Osteoblast (primary cell): ENCODE results near the gene GINS3. TPM values are rescaled to one million over a fixed set of nuclear protein-coding genes. Genes with fewer than 3 reads are reported as not detected.

ENCODE experiments used
- DNase-seq: peaks from one replicate; pipeline ENCODE4 v3.0.0; 2011; ENCODE audit warnings: low spot score, mixed read lengths; ENCODE audit not compliant: insufficient read length; ENCODE audit errors: missing footprints
- H2AFZ ChIP-seq: 2 replicates; pipeline ENCODE4 v1.6.0; 2011; ENCODE audit warnings: mild to moderate bottlenecking, low read length
- H3K27ac ChIP-seq: 2 replicates; pipeline ENCODE4 v1.5.1; 2011; ENCODE audit warnings: mild to moderate bottlenecking, low read depth, low read length, moderate library complexity
- H3K27me3 ChIP-seq: 2 replicates; pipeline ENCODE4 v1.6.0; 2012; ENCODE audit warnings: mild to moderate bottlenecking, control low read depth, inconsistent platforms, low read length, moderate library complexity; ENCODE audit not compliant: insufficient read depth
- H3K36me3 ChIP-seq: 2 replicates; pipeline ENCODE4 v1.5.1; 2011; ENCODE audit warnings: mild to moderate bottlenecking, low read length, control low read depth, moderate library complexity; ENCODE audit not compliant: insufficient read depth
- H3K4me1 ChIP-seq: 2 replicates; pipeline ENCODE4 v1.5.1; 2011; ENCODE audit warnings: mild to moderate bottlenecking, low read length, control low read depth, moderate library complexity; ENCODE audit not compliant: insufficient read depth
- H3K4me2 ChIP-seq: 2 replicates; pipeline ENCODE4 v1.6.0; 2011; ENCODE audit warnings: mild to moderate bottlenecking, low read length; ENCODE audit not compliant: insufficient read depth
- H3K4me3 ChIP-seq: fragments of 200-600 bp; sonication (generic); 3 replicates; pipeline ENCODE4 v1.5.1; 2012; ENCODE audit warnings: mild to moderate bottlenecking, low read length, inconsistent platforms; ENCODE audit not compliant: insufficient read depth
- H3K79me2 ChIP-seq: 2 replicates; pipeline ENCODE4 v1.6.0; 2012; ENCODE audit warnings: mild to moderate bottlenecking, low read length, control low read depth, inconsistent platforms; ENCODE audit not compliant: insufficient read depth
- H3K9me3 ChIP-seq: 2 replicates; pipeline ENCODE4 v1.5.1; 2011; ENCODE audit warnings: low read depth, low read length, control low read depth
- H4K20me1 ChIP-seq: 2 replicates; pipeline ENCODE4 v1.6.0; 2012; ENCODE audit warnings: mild to moderate bottlenecking, low read length, control low read depth; ENCODE audit not compliant: insufficient read depth
- total RNA-seq: library from RNA; depleted of rRNA; stranded (reverse); fragments of >200 nt; gene quantifications from 2 replicates; pipeline ENCODE4 v1.2.3, GENCODE V29; 2012
- TF ChIP-seq, protein P1 (sequence below): IDR thresholded peaks from 2 replicates; pipeline ENCODE4 v1.5.1; 2011; ENCODE audit warnings: mild to moderate bottlenecking, low read depth, low read length, moderate library complexity; ENCODE audit errors: extremely low read depth

Gene GINS3
- total RNA-seq, 1 donor, result 1.1 TPM

DNA sequence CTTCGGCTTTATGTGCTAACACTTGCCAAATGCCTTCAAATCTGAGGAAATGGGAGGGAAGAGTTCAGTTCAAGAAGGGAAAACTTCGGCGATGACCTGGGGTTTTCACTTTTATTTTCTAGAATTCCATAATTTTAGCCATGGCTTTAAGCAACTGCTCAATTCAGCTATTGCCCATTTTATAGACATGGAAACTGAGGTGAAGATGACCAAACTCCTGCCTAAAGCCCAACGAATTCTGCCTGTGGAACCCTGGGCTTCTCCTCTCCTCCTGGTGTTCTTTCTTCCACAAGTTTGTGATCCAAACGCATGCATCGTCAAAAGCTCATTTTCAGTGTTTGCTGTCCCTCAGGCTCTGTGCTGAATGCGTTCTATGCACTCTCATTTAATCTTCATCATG lies 58.3 kb downstream of the GINS3 start:
- H3K4me1 ChIP-seq, result no peaks in the 10 kb centered on the region
- H3K9me3 ChIP-seq, result no peaks in the 10 kb centered on the region
- no peak overlapping the region for H3K4me2 ChIP-seq
- DNase-seq, result no peak
- no peaks in the 10 kb centered on the region for H3K36me3 ChIP-seq
- no peaks in the 10 kb centered on the region for H3K79me2 ChIP-seq
- H2AFZ ChIP-seq, result no peak overlapping the region
- peaks cover 13% of the 10 kb centered on the region for H3K27me3 ChIP-seq
- H3K4me3 ChIP-seq, result no peak overlapping the region
- H3K27ac ChIP-seq, result no peak overlapping the region
- H4K20me1 ChIP-seq, result no peaks in the 10 kb centered on the region
- TF ChIP-seq, protein P1, sequence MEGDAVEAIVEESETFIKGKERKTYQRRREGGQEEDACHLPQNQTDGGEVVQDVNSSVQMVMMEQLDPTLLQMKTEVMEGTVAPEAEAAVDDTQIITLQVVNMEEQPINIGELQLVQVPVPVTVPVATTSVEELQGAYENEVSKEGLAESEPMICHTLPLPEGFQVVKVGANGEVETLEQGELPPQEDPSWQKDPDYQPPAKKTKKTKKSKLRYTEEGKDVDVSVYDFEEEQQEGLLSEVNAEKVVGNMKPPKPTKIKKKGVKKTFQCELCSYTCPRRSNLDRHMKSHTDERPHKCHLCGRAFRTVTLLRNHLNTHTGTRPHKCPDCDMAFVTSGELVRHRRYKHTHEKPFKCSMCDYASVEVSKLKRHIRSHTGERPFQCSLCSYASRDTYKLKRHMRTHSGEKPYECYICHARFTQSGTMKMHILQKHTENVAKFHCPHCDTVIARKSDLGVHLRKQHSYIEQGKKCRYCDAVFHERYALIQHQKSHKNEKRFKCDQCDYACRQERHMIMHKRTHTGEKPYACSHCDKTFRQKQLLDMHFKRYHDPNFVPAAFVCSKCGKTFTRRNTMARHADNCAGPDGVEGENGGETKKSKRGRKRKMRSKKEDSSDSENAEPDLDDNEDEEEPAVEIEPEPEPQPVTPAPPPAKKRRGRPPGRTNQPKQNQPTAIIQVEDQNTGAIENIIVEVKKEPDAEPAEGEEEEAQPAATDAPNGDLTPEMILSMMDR, result no peak

DNA sequence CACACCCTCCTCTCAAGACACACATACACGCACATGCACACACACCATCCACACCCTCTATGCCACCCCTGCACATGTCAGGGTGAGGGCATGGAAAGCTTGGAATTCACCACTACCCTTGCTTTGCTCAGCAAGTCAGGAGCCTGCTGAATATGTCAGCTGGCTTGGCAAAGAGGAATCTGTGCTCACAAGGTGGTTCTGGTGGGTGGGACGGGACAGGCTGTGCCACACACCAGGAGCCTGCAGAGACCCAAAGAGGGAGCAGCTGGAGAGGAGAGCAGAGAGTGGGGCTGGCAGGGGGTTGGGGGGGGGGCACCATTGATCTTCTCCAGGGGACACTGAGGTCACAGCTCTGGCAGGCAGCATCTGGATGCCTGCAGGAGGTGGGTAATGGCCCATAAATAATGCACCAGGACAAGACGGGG lies 59.0 kb downstream of the GINS3 start:
- no peak overlapping the region for H3K4me2 ChIP-seq
- H3K9me3 ChIP-seq, result no peaks in the 10 kb centered on the region
- no peak overlapping the region for H3K4me3 ChIP-seq
- TF ChIP-seq, protein P1, result no peak
- no peak overlapping the region for H3K27ac ChIP-seq
- H4K20me1 ChIP-seq, result no peaks in the 10 kb centered on the region
- H3K36me3 ChIP-seq, result no peaks in the 10 kb centered on the region
- H3K79me2 ChIP-seq, result no peaks in the 10 kb centered on the region
- no peak overlapping the region for H2AFZ ChIP-seq
- DNase-seq, result no peak
- no peaks in the 10 kb centered on the region for H3K4me1 ChIP-seq
- peaks cover 18% of the 10 kb centered on the region for H3K27me3 ChIP-seq

DNA sequence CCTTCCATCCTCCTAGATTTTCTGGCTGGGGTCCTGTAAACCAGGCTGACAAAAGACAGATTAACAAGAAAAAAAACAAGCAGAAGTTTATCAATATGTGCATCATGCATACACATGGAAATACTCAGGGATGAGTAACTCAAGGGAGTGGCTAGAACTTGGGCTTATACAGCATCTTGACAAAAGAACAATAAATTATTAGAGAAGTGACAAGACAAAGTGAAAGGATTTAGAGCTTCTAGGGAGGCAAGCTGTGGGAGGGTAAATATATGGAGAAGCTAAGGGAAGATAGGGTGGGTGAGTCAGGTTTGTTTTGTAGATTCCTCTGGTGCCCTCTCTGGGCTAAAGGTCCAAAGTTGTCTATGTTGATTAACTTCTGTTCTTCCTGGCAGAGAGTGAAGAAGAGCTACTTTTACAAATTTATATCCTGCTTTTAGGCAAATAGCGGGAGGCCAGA lies 59.7 kb downstream of the GINS3 start:
- TF ChIP-seq, protein P1, result no peak
- no peak overlapping the region for H3K27ac ChIP-seq
- no peak overlapping the region for H2AFZ ChIP-seq
- H3K27me3 ChIP-seq, result peaks cover 22% of the 10 kb centered on the region
- H3K4me1 ChIP-seq, result no peaks in the 10 kb centered on the region
- H3K4me2 ChIP-seq, result no peak overlapping the region
- no peak for DNase-seq
- H4K20me1 ChIP-seq, result no peaks in the 10 kb centered on the region
- no peak overlapping the region for H3K4me3 ChIP-seq
- H3K9me3 ChIP-seq, result no peaks in the 10 kb centered on the region
- no peaks in the 10 kb centered on the region for H3K79me2 ChIP-seq
- no peaks in the 10 kb centered on the region for H3K36me3 ChIP-seq

DNA sequence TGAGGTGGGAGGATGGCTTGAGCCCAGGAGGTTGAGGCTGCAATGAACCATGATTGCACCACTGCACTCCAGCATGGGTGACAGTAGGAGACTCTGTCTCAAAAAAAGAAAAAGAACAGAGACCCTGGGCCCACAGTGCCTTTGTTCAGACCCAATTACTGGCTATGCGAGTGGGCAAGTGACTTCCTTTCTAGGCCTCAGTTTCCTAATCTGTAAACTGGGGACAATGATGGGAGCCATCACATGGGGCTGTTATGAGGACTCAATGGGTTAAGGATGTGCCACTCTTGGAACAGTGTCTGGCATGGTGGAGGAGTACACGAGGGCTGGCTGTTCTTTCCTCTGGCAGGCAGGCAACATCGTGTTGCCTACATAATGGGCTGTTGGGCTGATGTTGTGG lies 60.4 kb downstream of the GINS3 start:
- Histone ChIP-seq H3K4me2 (no peak overlapping the region), H3K9me3 (no peaks in the 10 kb centered on the region), H3K4me1 (no peaks in the 10 kb centered on the region), H3K4me3 (no peak overlapping the region), H3K27ac (no peak overlapping the region), H3K79me2 (no peaks in the 10 kb centered on the region), H2AFZ (no peak overlapping the region), H3K27me3 (peaks cover 24% of the 10 kb centered on the region), H4K20me1 (no peaks in the 10 kb centered on the region), H3K36me3 (no peaks in the 10 kb centered on the region)
- TF ChIP-seq, protein P1, result no peak
- no peak for DNase-seq
